K562 (cell line): ENCODE results near the gene ROBO1. TPM values are rescaled to one million over a fixed set of nuclear protein-coding genes. Genes with fewer than 3 reads are reported as not detected.

Experiments
- ATAC-seq: fragments of 200-7000 bp; cut with Tn5 transposase; 3 replicates; pipeline ENCODE4 v1.9.1; 2020; ENCODE audit warnings: moderate library complexity
- BruUV-seq: library from RNA; stranded (reverse); fragments of 400-500 nt; replicated peaks from 2 replicates; lab custom pipeline; 2021; lab: Mats Ljungman, UMichigan
- CTCF ChIA-PET: fragments of 300-600 bp; formaldehyde crosslinking; extraction: SDS; loops from one replicate; lab custom pipeline; 2021; ENCODE audit warnings: low intra/inter-chr PET ratio; lab: Yijun Ruan, JAX
- POLR2A ChIA-PET: fragments of 300-600, 350-650 bp; sonication (Branson Sonifier 250); formaldehyde crosslinking; extraction: SDS; loops from one replicate; lab custom pipeline; 2021; ENCODE audit warnings: antibody characterized with exemption, inconsistent platforms; lab: Yijun Ruan, JAX
- DNase-seq, 4 experiments: peaks; one replicate each; pipeline versions ENCODE4 v3.0.0 to v3.0.0-alpha.2; 2011 to 2018; ENCODE audit warnings: low spot score in 3 of 4, mixed read lengths in 3 of 4; ENCODE audit errors: extremely low read depth in 1 of 4
- FAIRE-seq: peaks from 2 replicates; lab custom pipeline; 2011; peaks lifted over from hg19 to GRCh38; lab: Jason Lieb, UNC
- H2AFZ ChIP-seq: 2 replicates; pipeline ENCODE4 v1.6.0; 2011; ENCODE audit warnings: low read depth, low read length, control low read depth, inconsistent platforms
- H3K27ac ChIP-seq: fragments of 200-600 bp; 3 replicates; pipeline ENCODE4 v1.8.0; 2011; ENCODE audit warnings: low read depth, mild to moderate bottlenecking, control low read depth, inconsistent platforms, low read length, moderate library complexity, mixed read lengths; ENCODE audit errors: extremely low read depth
- H3K27me3 ChIP-seq, 2 experiments: fragments of 300-600 bp in 1 of 2; 2 replicates in 1 of 2; 3 replicates in 1 of 2; pipeline versions ENCODE4 v1.6.0 to v1.8.0; 2011; ENCODE audit warnings: inconsistent platforms in 2 of 2, low read length in 2 of 2, mild to moderate bottlenecking in 1 of 2, mixed read lengths in 1 of 2, moderate library complexity in 1 of 2; ENCODE audit not compliant: control insufficient read depth in 2 of 2, insufficient read depth in 2 of 2
- H3K36me3 ChIP-seq: fragments of 300-600 bp; 3 replicates; pipeline ENCODE4 v1.8.0; 2011; ENCODE audit warnings: mild to moderate bottlenecking, low read length, inconsistent platforms; ENCODE audit not compliant: control insufficient read depth, insufficient read depth
- H3K4me1 ChIP-seq, 2 experiments: fragments of 200-600 bp in 1 of 2; replicated peaks in 1 of 2; 2 replicates in 1 of 2; 3 replicates in 1 of 2; pipeline versions ENCODE4 v1.5.1 to v1.8.0; 2011; ENCODE audit warnings: inconsistent platforms in 2 of 2, low read length in 2 of 2, mild to moderate bottlenecking in 1 of 2, mixed read lengths in 1 of 2, moderate library complexity in 1 of 2; ENCODE audit not compliant: control insufficient read depth in 2 of 2, insufficient read depth in 2 of 2
- H3K4me2 ChIP-seq: 2 replicates; pipeline ENCODE4 v1.6.1; 2011; ENCODE audit warnings: low read length, control low read depth, inconsistent platforms, mixed read lengths; ENCODE audit not compliant: insufficient read depth
- H3K4me3 ChIP-seq: fragments of 200-600 bp; sonication (generic), shearing (Covaris generic); 2 replicates; pipeline ENCODE4 v1.5.1; 2016; ENCODE audit warnings: control low read depth, inconsistent platforms
- H3K79me2 ChIP-seq: fragments of 200-600 bp; 3 replicates; pipeline ENCODE4 v1.8.0; 2011; ENCODE audit warnings: low read length, inconsistent platforms; ENCODE audit not compliant: control insufficient read depth, insufficient read depth
- H3K9ac ChIP-seq, 2 experiments: 2 replicates each; pipeline versions ENCODE4 v1.6.0 to v1.6.1; 2011; ENCODE audit warnings: low read depth in 2 of 2, low read length in 2 of 2, control low read depth in 1 of 2, inconsistent platforms in 1 of 2, mild to moderate bottlenecking in 1 of 2, mixed read lengths in 1 of 2; ENCODE audit not compliant: insufficient read depth in 1 of 2
- H3K9me1 ChIP-seq: one replicate; pipeline ENCODE4 v1.6.0; 2011; ENCODE audit warnings: inconsistent platforms, mild to moderate bottlenecking, low read length, moderate library complexity; ENCODE audit not compliant: control insufficient read depth, insufficient read depth
- H3K9me3 ChIP-seq: replicated peaks from 2 replicates; pipeline ENCODE4 v1.5.1; 2011; ENCODE audit warnings: low read depth, low read length, inconsistent platforms; ENCODE audit not compliant: control insufficient read depth, insufficient read depth
- H4K20me1 ChIP-seq: replicated peaks from 2 replicates; pipeline ENCODE4 v1.6.1; 2011; ENCODE audit warnings: low read length, inconsistent platforms, mixed read lengths; ENCODE audit not compliant: control insufficient read depth, insufficient read depth
- MXI1 ChIP-seq: IDR thresholded peaks from 2 replicates; pipeline ENCODE4 v1.6.1; 2011; ENCODE audit warnings: low read depth, mild to moderate bottlenecking, improper control_type of control experiment, low read length
- NFXL1 ChIP-seq: fragments of 450-650 bp; formaldehyde crosslinking; IDR thresholded peaks from 2 replicates; pipeline ENCODE4 v1.4.0; 2021; ENCODE audit warnings: mild to moderate bottlenecking
- NR2F6 ChIP-seq: fragments of 450-650 bp; formaldehyde crosslinking; IDR thresholded peaks from 2 replicates; pipeline ENCODE4 v1.4.0; 2020; ENCODE audit warnings: mild to moderate bottlenecking
- RBM17 ChIP-seq: fragments of 200-400 bp; formaldehyde crosslinking; IDR thresholded peaks from 2 replicates; pipeline ENCODE4 v1.6.1; 2017; ENCODE audit warnings: low read depth, mild to moderate bottlenecking, low read length, borderline replicate concordance
- SRF ChIP-seq, 2 experiments: fragments of 250-450, 450-650 bp in 1 of 2; sonication (Bioruptor Pico) in 1 of 2; sonication (generic) in 1 of 2; formaldehyde crosslinking; IDR thresholded peaks; 2 replicates each; pipeline versions ENCODE4 v1.5.0 to v1.5.1; 2020 to 2022; ENCODE audit warnings: mild to moderate bottlenecking in 1 of 2, missing genetic modification reagents in 1 of 2
- TEAD4 ChIP-seq, 2 experiments: sonication (generic) in 1 of 2; formaldehyde crosslinking in 1 of 2; IDR thresholded peaks; 2 replicates each; pipeline versions ENCODE4 v1.6.1 to v1.8.0; 2012 to 2022; ENCODE audit warnings: borderline replicate concordance in 1 of 2, inconsistent platforms in 1 of 2, low read length in 1 of 2, mild to moderate bottlenecking in 1 of 2, missing genetic modification reagents in 1 of 2
- ZNF354B ChIP-seq: fragments of 250-450 bp; sonication (Bioruptor Pico); IDR thresholded peaks from 2 replicates; pipeline ENCODE4 v1.4.0; 2020
- WGBS: fragments of 100-300 bp; shearing (Covaris generic); methylation state at CpG from one replicate; pipeline ENCODE4 v1.1.6; 2016; ENCODE audit warnings: low coverage, mixed read lengths; ENCODE audit not compliant: insufficient coverage; ENCODE audit errors: missing lambda C conversion rate; 5-methylcytosine and 5-hydroxymethylcytosine counted together
- in situ Hi-C: fragments of 300-500 bp; cut with MboI; formaldehyde crosslinking; loops from 4 replicates; pipeline ENCODE4 v1.15.0; 2018; ENCODE audit warnings: inconsistent platforms, mixed read lengths
- intact Hi-C: fragments of 100-400 bp; cut with micrococcal nuclease; formaldehyde crosslinking; loops from 2 replicates; pipeline ENCODE4 v1.14.2; 2022
- polyA plus RNA-seq, 8 experiments: library from polyadenylated mRNA; depleted of rRNA in 4 of 8; stranded (reverse) in 5 of 8; unstranded in 3 of 8; fragments of >200 nt; fragmentation: Nextera tagmentation in 2 of 8; fragmentation: Illumina TruSeq in 1 of 8; extraction: Ambion mirVana in 2 of 8; extraction: Trizol in 1 of 8; gene quantifications; 2 replicates each; pipeline versions ENCODE4 v1.2.1 to v1.2.3, GENCODE V29; 2011 to 2014; ENCODE audit warnings: inconsistent platforms in 1 of 8, missing spikeins in 1 of 8
- total RNA-seq, 7 experiments: library from RNA; depleted of rRNA in 6 of 7; stranded (reverse); fragments of >200 nt in 6 of 7; fragmentation: Illumina TruSeq in 2 of 7; extraction: Trizol in 2 of 7; gene quantifications; 2 replicates each; pipeline versions ENCODE4 v1.2.1 to v1.2.3, GENCODE V29; 2011 to 2021; ENCODE audit warnings: low replicate concordance in 1 of 7
- TF ChIP-seq, protein P1 (sequence below): fragments of 250-450 bp; sonication (Bioruptor Pico); IDR thresholded peaks from 2 replicates; pipeline ENCODE4 v1.5.0; 2020; ENCODE audit warnings: mild to moderate bottlenecking
- TF ChIP-seq, protein P2 (sequence below): fragments of 450-650 bp; formaldehyde crosslinking; IDR thresholded peaks from 2 replicates; pipeline ENCODE4 v1.4.0; 2020; ENCODE audit warnings: mild to moderate bottlenecking, moderate library complexity
- TF ChIP-seq, protein P3 (sequence below): fragments of 150-350 bp; conservative IDR thresholded peaks from 2 replicates; pipeline ENCODE4 v1.6.1; 2014; ENCODE audit warnings: low read length
- TF ChIP-seq, protein P4 (sequence below): IDR thresholded peaks from 2 replicates; pipeline ENCODE4 v1.6.1; 2011; ENCODE audit warnings: borderline replicate concordance, low read depth, mild to moderate bottlenecking, moderate library complexity, low read length; ENCODE audit not compliant: insufficient read depth, poor library complexity, severe bottlenecking
- TF ChIP-seq, protein P5 (sequence below): fragments of 250-450 bp; sonication (Bioruptor Pico); IDR thresholded peaks from 2 replicates; pipeline ENCODE4 v1.9.0; 2021; ENCODE audit warnings: mild to moderate bottlenecking

Gene ROBO1
- total and polyA plus RNA-seq, 9 of the 15 experiments (the other 6 are each of a cell fraction or from before 2014, with no cell fraction given): 0.01 to 0.53 (median 0.17) TPM; not detected in 5

DNA sequence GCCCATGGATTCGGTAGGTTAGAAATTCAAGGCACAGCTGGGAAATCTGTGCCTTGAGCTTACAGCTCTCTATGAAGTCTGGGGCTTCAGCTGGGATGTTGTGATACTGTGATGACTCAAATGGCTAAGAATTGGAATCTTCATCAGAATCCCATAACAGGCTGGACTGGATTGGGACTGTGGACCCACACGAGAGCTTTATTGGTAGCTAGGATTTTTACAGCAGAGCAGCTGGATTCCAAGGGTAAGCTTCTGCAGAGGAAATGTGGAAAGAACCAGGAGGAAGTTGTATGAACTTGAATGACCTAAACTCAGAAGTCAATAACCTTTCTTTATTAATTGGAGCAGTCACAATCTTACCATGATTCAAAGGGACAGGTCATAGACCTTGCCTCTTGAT, 1187.1 kb downstream of the ROBO1 start (continued):
- TF ChIP-seq, protein P1, sequence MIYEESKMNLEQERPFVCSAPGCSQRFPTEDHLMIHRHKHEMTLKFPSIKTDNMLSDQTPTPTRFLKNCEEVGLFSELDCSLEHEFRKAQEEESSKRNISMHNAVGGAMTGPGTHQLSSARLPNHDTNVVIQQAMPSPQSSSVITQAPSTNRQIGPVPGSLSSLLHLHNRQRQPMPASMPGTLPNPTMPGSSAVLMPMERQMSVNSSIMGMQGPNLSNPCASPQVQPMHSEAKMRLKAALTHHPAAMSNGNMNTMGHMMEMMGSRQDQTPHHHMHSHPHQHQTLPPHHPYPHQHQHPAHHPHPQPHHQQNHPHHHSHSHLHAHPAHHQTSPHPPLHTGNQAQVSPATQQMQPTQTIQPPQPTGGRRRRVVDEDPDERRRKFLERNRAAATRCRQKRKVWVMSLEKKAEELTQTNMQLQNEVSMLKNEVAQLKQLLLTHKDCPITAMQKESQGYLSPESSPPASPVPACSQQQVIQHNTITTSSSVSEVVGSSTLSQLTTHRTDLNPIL (CRISPR knock-in tag): no peak

DNA sequence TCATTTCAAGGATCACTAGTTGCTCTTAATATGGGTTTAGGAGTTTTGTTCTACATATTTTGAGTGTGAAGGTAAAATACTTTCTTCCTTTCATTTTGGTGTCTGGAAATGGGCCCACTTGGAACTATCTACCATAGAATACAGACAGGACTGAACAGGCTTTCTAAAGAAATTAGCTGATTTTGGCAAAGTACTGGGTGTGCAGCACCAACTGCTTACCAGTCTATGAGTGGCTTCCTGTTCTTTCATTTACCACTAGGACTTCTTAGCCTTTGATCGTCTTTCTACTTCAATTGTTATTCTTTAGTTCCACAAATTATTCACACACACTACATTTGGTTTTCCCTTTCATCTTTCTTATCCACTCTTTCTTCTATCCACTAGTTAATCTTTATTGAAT, 1196.3 kb downstream of the ROBO1 start:
- H3K79me2 ChIP-seq: no peaks in the 10 kb centered on the region
- H3K27me3 ChIP-seq: no peaks in the 10 kb centered on the region
- POLR2A ChIA-PET: no interaction called here
- no peaks in the 10 kb centered on the region for H3K4me1 ChIP-seq
- in situ Hi-C loops: no loop called here
- no TSS peak for BruUV-seq
- H3K36me3 ChIP-seq: no peaks in the 10 kb centered on the region
- no peak for FAIRE-seq
- H3K4me3 ChIP-seq: no peak overlapping the region
- WGBS: 0% methylated on average over 1 of the region's 1 CpG
- H3K9me1 ChIP-seq: no peaks in the 10 kb centered on the region
- H4K20me1 ChIP-seq: no peaks in the 10 kb centered on the region
- DNase-seq: no peak
- no peaks in the 10 kb centered on the region for H3K9me3 ChIP-seq
- CTCF ChIA-PET: no interaction called here
- no peak overlapping the region for H3K4me2 ChIP-seq
- no peak overlapping the region for H3K27ac ChIP-seq
- no peak for ATAC-seq
- intact Hi-C loops: no loop called here
- no peak overlapping the region for H2AFZ ChIP-seq
- H3K9ac ChIP-seq: no peak overlapping the region
- TF ChIP-seq RBM17 (no peak), TEAD4 (IDR thresholded peaks at IDR 0.05; ENCODE audit: low read length) (no peak), TEAD4 (CRISPR knock-in tag; IDR thresholded peaks at IDR 0.05; ENCODE audit: borderline replicate concordance) (no peak), NR2F6 (CRISPR knock-in tag) (no peak), NFXL1 (CRISPR knock-in tag) (no peak), ZNF354B (CRISPR knock-in tag) (no peak), MXI1 (no peak), SRF (CRISPR knock-in tag; IDR thresholded peaks at IDR 0.05) (no peak)
- TF ChIP-seq, protein P2, sequence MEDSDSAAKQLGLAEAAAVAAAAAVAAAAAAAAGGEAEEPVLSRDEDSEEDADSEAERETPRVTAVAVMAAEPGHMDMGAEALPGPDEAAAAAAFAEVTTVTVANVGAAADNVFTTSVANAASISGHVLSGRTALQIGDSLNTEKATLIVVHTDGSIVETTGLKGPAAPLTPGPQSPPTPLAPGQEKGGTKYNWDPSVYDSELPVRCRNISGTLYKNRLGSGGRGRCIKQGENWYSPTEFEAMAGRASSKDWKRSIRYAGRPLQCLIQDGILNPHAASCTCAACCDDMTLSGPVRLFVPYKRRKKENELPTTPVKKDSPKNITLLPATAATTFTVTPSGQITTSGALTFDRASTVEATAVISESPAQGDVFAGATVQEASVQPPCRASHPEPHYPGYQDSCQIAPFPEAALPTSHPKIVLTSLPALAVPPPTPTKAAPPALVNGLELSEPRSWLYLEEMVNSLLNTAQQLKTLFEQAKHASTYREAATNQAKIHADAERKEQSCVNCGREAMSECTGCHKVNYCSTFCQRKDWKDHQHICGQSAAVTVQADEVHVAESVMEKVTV: no peak
- TF ChIP-seq, protein P3, sequence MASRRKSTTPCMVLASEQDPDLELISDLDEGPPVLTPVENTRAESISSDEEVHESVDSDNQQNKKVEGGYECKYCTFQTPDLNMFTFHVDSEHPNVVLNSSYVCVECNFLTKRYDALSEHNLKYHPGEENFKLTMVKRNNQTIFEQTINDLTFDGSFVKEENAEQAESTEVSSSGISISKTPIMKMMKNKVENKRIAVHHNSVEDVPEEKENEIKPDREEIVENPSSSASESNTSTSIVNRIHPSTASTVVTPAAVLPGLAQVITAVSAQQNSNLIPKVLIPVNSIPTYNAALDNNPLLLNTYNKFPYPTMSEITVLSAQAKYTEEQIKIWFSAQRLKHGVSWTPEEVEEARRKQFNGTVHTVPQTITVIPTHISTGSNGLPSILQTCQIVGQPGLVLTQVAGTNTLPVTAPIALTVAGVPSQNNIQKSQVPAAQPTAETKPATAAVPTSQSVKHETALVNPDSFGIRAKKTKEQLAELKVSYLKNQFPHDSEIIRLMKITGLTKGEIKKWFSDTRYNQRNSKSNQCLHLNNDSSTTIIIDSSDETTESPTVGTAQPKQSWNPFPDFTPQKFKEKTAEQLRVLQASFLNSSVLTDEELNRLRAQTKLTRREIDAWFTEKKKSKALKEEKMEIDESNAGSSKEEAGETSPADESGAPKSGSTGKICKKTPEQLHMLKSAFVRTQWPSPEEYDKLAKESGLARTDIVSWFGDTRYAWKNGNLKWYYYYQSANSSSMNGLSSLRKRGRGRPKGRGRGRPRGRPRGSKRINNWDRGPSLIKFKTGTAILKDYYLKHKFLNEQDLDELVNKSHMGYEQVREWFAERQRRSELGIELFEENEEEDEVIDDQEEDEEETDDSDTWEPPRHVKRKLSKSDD: no peak
- TF ChIP-seq, protein P4, sequence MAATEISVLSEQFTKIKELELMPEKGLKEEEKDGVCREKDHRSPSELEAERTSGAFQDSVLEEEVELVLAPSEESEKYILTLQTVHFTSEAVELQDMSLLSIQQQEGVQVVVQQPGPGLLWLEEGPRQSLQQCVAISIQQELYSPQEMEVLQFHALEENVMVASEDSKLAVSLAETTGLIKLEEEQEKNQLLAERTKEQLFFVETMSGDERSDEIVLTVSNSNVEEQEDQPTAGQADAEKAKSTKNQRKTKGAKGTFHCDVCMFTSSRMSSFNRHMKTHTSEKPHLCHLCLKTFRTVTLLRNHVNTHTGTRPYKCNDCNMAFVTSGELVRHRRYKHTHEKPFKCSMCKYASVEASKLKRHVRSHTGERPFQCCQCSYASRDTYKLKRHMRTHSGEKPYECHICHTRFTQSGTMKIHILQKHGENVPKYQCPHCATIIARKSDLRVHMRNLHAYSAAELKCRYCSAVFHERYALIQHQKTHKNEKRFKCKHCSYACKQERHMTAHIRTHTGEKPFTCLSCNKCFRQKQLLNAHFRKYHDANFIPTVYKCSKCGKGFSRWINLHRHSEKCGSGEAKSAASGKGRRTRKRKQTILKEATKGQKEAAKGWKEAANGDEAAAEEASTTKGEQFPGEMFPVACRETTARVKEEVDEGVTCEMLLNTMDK: no peak
- TF ChIP-seq, protein P5, sequence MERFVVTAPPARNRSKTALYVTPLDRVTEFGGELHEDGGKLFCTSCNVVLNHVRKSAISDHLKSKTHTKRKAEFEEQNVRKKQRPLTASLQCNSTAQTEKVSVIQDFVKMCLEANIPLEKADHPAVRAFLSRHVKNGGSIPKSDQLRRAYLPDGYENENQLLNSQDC (CRISPR knock-in tag): no peak
